Activated CD8-positive, alpha-beta T cell treated with anti-CD3 and anti-CD28 coated beads for 36 hours (primary cell): ENCODE data around the gene RASD1. TPM values are rescaled to one million over a fixed set of nuclear protein-coding genes. Genes with fewer than 3 reads are reported as not detected.

Experiments used
- ATAC-seq: fragments of 200-7000 bp; cut with Tn5 transposase; one replicate; pipeline ENCODE4 v1.10.0; 2021; ENCODE audit warnings: mild to moderate bottlenecking, moderate library complexity
- CTCF ChIA-PET: fragments of 350-600 bp; sonication (Branson Sonifier 250); formaldehyde crosslinking; loops from one replicate; lab custom pipeline; 2021; ENCODE audit warnings: antibody characterized with exemption; lab: Charles Lee
- POLR2A ChIA-PET: fragments of 350-600 bp; sonication (Branson Sonifier 250); formaldehyde crosslinking; loops from one replicate; lab custom pipeline; 2021; ENCODE audit warnings: antibody characterized with exemption; lab: Charles Lee
- DNase-seq: peaks from one replicate; pipeline ENCODE4 v3.0.0-alpha.2; 2020
- H3K27ac Mint-ChIP-seq: one replicate; pipeline ENCODE4 v1.8.0; 2021; ENCODE audit warnings: mild to moderate bottlenecking, mixed read lengths
- H3K27me3 Mint-ChIP-seq: one replicate; pipeline ENCODE4 v1.8.0; 2021; ENCODE audit warnings: mixed read lengths
- H3K36me3 Mint-ChIP-seq: one replicate; pipeline ENCODE4 v1.8.0; 2021; ENCODE audit warnings: low read depth, mixed read lengths
- H3K4me1 Mint-ChIP-seq: one replicate; pipeline ENCODE4 v1.8.0; 2021; ENCODE audit warnings: low read depth, mixed read lengths
- H3K4me3 Mint-ChIP-seq: one replicate; pipeline ENCODE4 v1.8.0; 2021; ENCODE audit warnings: mild to moderate bottlenecking, moderate library complexity, mixed read lengths
- H3K9me3 Mint-ChIP-seq: one replicate; pipeline ENCODE4 v1.8.0; 2021; ENCODE audit warnings: mixed read lengths
- intact Hi-C: fragments of 100-400 bp; cut with micrococcal nuclease; formaldehyde crosslinking; loops from one replicate; pipeline ENCODE4 v1.10.0; 2022
- total RNA-seq, 2 experiments: library from RNA; stranded (reverse); gene quantifications; one replicate each; pipeline ENCODE4 v1.2.3, GENCODE V29; 2021
- TF ChIP-seq, protein P1 (sequence below): fragments of 200-600 bp; IDR thresholded peaks from one replicate; pipeline ENCODE4 v1.8.0; 2022; ENCODE audit warnings: antibody characterized with exemption, mild to moderate bottlenecking

Gene RASD1
- total RNA-seq, 2 experiments from 2014 or later: 0.54 to 0.74 TPM

DNA sequence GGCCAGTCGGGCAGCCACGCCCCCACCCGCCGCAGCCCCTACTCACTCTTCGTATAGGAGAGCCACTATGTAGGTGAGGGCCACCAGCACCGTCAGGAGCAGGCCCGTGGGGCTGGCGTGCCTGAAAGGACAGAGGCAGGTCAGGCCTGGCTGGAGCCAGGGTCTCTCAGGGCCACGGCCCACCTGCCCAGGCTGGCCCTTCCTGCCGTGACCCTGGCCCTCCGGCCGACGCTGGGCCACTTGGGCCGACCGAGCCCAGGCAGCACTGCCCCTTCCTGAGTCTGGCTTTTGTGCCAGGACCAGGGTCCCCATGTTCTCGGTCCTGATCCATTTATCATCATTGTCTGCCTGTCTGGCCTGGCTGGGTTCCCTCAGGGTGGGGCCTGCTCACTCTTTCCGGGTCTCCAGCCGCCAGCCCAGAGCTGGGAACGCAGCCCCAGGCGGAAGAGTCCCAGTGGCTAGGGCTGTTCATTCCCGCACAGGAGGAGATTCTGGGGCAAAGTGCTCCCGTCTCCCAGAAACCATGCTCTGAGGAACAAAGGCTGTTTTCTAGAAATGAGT lies 10.1 kb upstream of the RASD1 start:
- no peaks in the 10 kb centered on the region for H3K36me3 Mint-ChIP-seq
- POLR2A ChIA-PET: interaction anchor here (1.0 kb wide), 1 partner anchor 9 kb away, joined by 3 read pairs; no protein-coding TSS in a partner anchor

DNA sequence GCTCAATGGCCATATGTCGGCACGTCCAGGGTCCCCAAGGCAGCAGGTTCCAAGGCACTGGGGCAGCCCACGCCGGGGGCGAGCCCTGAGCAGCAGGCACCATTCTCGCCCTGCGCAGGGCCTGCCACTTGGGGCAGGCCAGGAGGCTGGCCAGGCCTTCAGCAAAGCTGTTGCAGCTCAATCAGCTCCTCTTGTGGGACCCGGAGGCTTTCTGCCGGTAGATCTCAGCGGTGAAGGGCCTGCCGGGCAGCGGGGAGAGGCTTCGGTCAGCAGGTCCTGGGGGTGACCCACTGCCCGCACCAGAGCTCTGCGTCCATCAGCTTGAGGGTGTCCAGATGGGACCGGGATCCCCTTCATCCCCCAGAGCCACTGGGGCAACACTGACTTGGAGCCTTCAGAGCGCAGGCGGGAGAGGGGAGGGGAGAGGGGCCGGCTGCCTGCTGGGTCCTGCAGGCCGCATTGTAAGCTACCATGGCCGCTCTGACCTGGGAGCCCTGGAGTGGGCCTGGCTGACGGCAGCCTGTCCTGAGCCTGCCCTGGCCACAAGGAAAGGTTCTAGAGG lies 9.5 kb upstream of the RASD1 start:
- ATAC-seq: no peak
- Mint-ChIP-seq H3K4me3 (no peak overlapping the region), H3K27me3 (no peaks in the 10 kb centered on the region), H3K27ac (no peak overlapping the region), H3K36me3 (no peaks in the 10 kb centered on the region), H3K9me3 (no peaks in the 10 kb centered on the region), H3K4me1 (peaks cover 9% of the 10 kb centered on the region)
- TF ChIP-seq, protein P1, sequence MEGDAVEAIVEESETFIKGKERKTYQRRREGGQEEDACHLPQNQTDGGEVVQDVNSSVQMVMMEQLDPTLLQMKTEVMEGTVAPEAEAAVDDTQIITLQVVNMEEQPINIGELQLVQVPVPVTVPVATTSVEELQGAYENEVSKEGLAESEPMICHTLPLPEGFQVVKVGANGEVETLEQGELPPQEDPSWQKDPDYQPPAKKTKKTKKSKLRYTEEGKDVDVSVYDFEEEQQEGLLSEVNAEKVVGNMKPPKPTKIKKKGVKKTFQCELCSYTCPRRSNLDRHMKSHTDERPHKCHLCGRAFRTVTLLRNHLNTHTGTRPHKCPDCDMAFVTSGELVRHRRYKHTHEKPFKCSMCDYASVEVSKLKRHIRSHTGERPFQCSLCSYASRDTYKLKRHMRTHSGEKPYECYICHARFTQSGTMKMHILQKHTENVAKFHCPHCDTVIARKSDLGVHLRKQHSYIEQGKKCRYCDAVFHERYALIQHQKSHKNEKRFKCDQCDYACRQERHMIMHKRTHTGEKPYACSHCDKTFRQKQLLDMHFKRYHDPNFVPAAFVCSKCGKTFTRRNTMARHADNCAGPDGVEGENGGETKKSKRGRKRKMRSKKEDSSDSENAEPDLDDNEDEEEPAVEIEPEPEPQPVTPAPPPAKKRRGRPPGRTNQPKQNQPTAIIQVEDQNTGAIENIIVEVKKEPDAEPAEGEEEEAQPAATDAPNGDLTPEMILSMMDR: no peak
- POLR2A ChIA-PET: no interaction called here
- intact Hi-C loops: no loop called here
- DNase-seq: no peak
- CTCF ChIA-PET: interaction anchor here (2.0 kb wide), 1 partner anchor 9 kb away, joined by 11 read pairs; the partner anchor contains the start of gene RASD1

More for the DNA sequence above, 10.1 kb upstream of the RASD1 start:
- intact Hi-C loops: no loop called here
- TF ChIP-seq, protein P1: no peak
- Mint-ChIP-seq H3K4me1 (peaks cover 14% of the 10 kb centered on the region), H3K9me3 (no peaks in the 10 kb centered on the region), H3K27me3 (no peaks in the 10 kb centered on the region), H3K27ac (no peak overlapping the region), H3K4me3 (no peak overlapping the region)
- ATAC-seq: no peak
- DNase-seq: no peak
- CTCF ChIA-PET: interaction anchor here (1.1 to 2.0 kb wide), 2 partner anchors 9 to 10 kb away, joined by 4 to 11 read pairs; partner anchors contain the start of gene RASD1

DNA sequence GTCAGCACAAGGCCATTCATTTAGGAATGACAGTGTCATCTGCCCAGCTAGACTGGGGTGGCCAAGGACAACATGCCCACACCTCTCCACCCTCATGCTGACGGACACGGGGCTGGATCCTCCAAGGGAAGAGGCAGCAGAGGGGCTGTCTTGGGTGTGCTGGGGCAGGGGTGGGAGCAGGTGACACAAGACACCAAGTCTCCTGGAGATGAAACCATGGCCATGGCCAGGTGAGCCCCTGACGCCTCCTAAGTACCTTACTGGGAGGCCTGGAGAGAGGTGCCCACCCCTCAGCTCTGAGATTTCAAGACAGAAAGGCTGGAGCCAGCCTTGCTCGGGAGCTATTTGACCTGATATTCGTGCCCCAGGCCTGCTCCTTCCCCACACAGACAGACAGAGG lies 9.0 kb upstream of the RASD1 start:
- Mint-ChIP-seq H3K4me3 (no peak overlapping the region), H3K4me1 (peaks cover 4% of the 10 kb centered on the region), H3K36me3 (no peaks in the 10 kb centered on the region), H3K9me3 (no peaks in the 10 kb centered on the region), H3K27me3 (no peaks in the 10 kb centered on the region), H3K27ac (no peak overlapping the region)
- ATAC-seq (no peak), DNase-seq (no peak)
- CTCF ChIA-PET: interaction anchor here (2.0 kb wide), 1 partner anchor 9 kb away, joined by 11 read pairs; the partner anchor contains the start of gene RASD1
- intact Hi-C loops: no loop called here
- POLR2A ChIA-PET: no interaction called here
- TF ChIP-seq, protein P1: no peak

DNA sequence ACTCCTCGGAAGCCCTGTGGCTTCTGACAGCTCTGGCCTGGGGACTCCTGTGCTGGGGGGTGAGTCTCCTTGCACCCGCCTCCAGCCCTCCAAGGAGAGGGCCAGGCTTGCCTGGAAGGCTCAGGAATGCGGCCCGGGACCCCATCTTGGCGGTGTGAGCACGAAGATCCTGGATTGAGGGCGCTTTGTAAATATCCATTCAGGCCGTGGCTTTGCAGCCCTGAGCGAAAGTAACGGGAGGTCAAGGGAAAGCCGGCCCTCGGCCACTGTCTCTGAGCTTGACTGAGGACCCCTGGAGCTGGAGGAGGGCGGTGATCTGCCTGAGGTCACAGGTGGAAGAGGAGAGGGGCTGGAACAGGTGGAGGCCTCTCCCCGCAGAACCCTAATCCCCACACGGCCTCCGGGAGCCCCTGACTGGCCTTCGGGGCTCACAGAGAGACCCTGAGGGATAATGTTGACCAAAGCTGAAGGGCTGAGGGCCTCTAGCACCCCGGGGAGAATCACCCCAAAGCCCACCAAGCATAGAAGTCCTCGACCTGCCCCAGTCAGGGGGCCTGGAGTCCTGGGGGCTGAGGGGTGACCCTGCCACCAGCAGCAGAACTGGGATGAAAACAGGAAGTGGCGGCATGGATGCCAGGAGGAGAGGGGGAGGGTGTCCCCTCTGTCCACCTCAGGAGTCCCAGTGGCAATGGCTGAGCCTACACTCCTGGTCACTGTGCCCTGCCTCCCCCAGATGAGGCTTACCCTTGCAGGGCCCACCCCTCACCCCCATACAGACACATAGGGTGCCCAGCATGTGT lies 8.3 kb upstream of the RASD1 start:
- no peak for DNase-seq
- Mint-ChIP-seq H3K4me1 (no peaks in the 10 kb centered on the region), H3K27me3 (no peaks in the 10 kb centered on the region), H3K36me3 (no peaks in the 10 kb centered on the region), H3K4me3 (no peak overlapping the region), H3K27ac (no peak overlapping the region), H3K9me3 (no peaks in the 10 kb centered on the region)
- POLR2A ChIA-PET: no interaction called here
- no peak for ATAC-seq
- TF ChIP-seq, protein P1: no peak
- CTCF ChIA-PET: interaction anchor here (2.0 kb wide), 1 partner anchor 8 kb away, joined by 11 read pairs; the partner anchor contains the start of gene RASD1
- intact Hi-C loops: no loop called here
